NB4 (cell line): Measurements from ENCODE around the gene MELTF.

ENCODE experiments used
- MAX ChIP-seq: IDR thresholded peaks from 2 replicates; pipeline ENCODE4 v1.6.1; 2011; ENCODE audit warnings: low read depth, low read length
- MYC ChIP-seq: IDR thresholded peaks from 2 replicates; pipeline ENCODE4 v1.6.1; 2011; ENCODE audit warnings: low read depth, low read length
- POLR2A ChIP-seq: IDR thresholded peaks from 2 replicates; pipeline ENCODE4 v1.6.1; 2011; ENCODE audit warnings: mild to moderate bottlenecking; ENCODE audit not compliant: insufficient read length; ENCODE audit errors: extremely low read depth
- TF ChIP-seq, protein P1 (sequence below): IDR thresholded peaks from one replicate; pipeline ENCODE4 v1.5.1; 2012; ENCODE audit warnings: low read depth, low read length

DNA sequence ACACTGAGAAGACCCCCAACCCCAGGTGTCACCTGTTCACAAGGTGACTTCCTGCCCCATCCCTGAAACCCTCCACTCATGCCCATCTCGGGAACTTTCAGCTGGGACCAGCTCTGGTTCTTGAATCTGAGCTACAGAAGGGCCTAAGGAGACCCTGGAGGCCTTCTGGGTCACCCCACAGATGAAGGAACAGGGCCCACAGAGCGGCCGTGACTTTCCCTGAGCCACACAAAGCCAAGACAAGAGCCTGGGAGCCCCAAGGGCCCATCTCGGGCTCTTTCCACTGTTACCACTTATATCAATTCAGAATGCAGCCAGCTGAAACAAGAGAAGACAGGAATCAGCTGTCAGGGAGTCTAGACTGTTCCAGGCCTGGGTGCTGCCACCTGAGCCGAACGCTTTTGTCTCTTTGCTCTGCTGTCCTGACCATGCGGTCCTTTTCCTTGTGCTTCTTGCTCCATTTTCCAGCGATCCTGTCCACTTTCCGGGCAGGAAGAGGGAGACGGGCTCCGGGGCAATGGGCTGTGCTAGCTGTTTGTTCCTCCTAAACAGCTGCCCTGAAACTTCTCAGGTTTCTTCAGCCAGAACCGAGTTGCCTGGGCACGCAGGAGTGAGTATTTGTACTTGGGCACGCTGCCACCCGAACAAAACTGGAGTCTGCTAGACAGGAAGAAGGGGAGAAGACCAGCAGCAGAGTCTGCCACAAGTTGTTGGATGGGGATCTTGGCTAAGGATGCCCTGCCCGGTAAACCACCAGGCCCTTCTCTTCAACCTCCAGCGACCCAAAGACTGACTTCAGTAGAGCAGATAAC lies 33.0 kb downstream of the MELTF start:
- TF ChIP-seq MYC = no peak
- TF ChIP-seq, protein P1, sequence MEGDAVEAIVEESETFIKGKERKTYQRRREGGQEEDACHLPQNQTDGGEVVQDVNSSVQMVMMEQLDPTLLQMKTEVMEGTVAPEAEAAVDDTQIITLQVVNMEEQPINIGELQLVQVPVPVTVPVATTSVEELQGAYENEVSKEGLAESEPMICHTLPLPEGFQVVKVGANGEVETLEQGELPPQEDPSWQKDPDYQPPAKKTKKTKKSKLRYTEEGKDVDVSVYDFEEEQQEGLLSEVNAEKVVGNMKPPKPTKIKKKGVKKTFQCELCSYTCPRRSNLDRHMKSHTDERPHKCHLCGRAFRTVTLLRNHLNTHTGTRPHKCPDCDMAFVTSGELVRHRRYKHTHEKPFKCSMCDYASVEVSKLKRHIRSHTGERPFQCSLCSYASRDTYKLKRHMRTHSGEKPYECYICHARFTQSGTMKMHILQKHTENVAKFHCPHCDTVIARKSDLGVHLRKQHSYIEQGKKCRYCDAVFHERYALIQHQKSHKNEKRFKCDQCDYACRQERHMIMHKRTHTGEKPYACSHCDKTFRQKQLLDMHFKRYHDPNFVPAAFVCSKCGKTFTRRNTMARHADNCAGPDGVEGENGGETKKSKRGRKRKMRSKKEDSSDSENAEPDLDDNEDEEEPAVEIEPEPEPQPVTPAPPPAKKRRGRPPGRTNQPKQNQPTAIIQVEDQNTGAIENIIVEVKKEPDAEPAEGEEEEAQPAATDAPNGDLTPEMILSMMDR = no peak
- no peak for TF ChIP-seq MAX
- TF ChIP-seq POLR2A = no peak
